GM18517 (cell line): ENCODE results near the gene THY1.
"Not testable (repeated sequence)": the region's sequence is repeated elsewhere in the genome, so short reads cannot be mapped to it uniquely, and the experiment has no call there.

Experiments used
- ATAC-seq: cut with Tn5 transposase; IDR thresholded peaks from one replicate; pipeline ENCODE4 v1.9.1; 2021; ENCODE audit warnings: mild to moderate bottlenecking, moderate library complexity; ENCODE audit not compliant: unreplicated experiment

The THY1 gene

GRCh38 chr11:119419834-119420492, 3.0 kb downstream of the THY1 start:
- no peak for ATAC-seq

DNA sequence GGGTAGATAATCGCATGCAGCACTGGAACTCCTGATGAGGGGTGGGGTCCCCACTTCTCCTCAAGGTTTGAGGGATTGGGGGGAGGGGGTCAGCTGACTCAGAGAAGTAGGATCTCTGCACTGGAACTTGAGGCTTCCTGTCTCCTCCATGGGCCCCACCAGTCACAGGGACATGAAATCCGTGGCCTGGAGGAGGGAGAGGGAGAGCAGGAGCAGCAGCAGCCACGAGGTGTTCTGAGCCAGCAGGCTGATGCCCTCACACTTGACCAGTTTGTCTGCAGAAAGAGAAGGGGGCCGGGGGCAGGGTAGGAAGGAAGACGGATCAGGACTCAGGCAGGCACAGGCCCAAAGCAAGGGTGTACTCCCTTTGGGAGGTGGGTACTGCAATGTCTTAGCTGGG, 3.7 kb downstream of the THY1 start:
- no peak for ATAC-seq

GRCh38 chr11:119418759-119419158, 4.2 kb downstream of the THY1 start:
- ATAC-seq, result no peak

GRCh38 chr11:119417726-119418540, 5.0 kb downstream of the THY1 start:
- ATAC-seq, result no peak

GRCh38 chr11:119416606-119417580, 6.1 kb downstream of the THY1 start:
- ATAC-seq, result no peak

- ATAC-seq, result no peak
These were observed 7.0 kb downstream of the THY1 start for GRCh38 chr11:119415966-119416365.

DNA sequence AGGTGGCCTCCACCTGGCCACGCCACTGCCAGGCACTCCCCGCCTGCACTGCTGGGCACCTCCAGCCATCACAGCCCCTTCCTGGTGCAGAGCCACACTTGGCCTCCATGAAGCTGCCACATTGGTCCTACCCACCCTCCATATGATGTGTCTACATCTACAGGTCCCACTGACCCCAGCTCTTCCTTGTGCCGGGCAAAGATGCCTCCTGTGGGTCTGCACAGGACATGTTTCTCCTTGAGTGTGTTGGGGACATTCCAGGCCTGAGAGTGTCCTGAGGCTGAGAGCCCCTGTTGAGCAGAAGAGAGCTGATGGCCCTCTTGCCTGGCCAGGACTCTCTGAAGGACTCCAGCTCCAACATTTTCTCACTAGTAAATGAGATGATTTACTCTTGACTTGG, 7.5 kb downstream of the THY1 start:
- ATAC-seq, result no peak

DNA sequence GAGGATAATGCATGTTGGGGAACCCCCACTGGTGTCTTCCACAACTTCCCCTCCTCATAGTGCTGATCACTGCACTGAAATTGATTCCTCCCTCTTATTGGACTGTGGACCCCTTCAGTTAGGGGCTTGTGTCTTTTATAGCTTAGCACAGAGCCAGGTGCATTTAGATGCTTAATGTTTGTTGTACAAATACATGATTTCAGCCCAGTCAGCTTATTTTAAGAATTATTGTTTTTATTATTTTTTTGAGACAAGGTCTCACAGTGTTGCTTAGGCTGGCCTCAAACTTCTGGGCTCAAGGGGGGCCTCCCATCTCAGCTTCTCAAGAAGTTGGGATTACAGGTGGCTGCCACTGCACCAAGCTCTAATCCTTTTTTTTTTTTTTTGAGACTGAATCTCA, 8.2 kb downstream of the THY1 start:
- no peak for ATAC-seq

GRCh38 chr11:119414321-119414720, 8.7 kb downstream of the THY1 start:
- ATAC-seq, result no peak

- ATAC-seq, result no peak
These were observed 10.9 kb downstream of the THY1 start for GRCh38 chr11:119412072-119412471.

- ATAC-seq, result no peak
These were observed 12.5 kb downstream of the THY1 start for GRCh38 chr11:119410501-119410900.

DNA sequence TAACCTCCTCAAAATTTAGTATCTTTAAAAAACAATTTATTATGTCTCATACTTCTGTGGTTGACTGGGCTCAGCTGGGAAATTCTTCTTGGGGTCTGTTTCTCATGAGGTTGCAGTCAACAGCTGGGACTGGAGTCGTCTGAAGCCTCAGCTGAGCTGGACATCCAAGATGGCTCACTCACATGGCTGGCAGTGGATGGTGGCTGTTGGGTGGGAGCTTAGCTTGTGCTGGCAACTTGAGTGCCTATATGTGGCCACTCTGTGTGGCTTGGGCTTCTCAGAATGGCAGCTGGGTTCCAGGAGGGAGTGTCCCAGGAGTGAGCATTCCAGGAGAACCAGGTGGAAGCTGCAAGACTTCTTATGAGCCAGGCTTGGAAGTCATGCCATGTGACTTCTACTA, 13.2 kb downstream of the THY1 start:
- ATAC-seq, result no peak

- no peak for ATAC-seq
These were observed 17.0 kb downstream of the THY1 start for GRCh38 chr11:119406005-119406404.

GRCh38 chr11:119405448-119405847, 17.5 kb downstream of the THY1 start:
- not testable (repeated sequence) for ATAC-seq

GRCh38 chr11:119404872-119405271, 18.1 kb downstream of the THY1 start:
- no peak for ATAC-seq

DNA sequence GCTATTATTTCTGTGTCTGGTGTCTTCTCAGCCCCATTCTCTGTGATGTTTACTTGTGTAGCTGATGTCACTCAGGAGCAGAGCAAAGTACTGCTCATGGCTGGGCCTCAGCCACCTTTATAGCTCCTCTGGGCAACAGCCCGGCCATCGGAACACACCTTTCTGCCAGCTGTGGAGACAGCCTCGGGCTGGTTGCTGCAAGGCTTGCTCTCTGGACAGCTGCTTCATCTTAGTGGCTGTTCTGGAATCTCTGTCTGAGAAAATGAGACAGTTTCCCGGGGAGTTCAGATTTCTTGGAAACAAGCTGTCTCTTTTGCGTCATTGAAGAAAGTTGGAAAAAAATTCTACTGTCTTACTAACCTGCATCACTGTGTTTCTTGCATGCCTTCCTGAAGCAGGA, 20.0 kb downstream of the THY1 start:
- ATAC-seq, result no peak

- ATAC-seq, result no peak
These were observed 20.5 kb downstream of the THY1 start for GRCh38 chr11:119402470-119402869.

GRCh38 chr11:119400860-119401259, 22.1 kb downstream of the THY1 start:
- no peak for ATAC-seq

GRCh38 chr11:119397740-119398139, 25.2 kb downstream of the THY1 start:
- ATAC-seq, result no peak

GRCh38 chr11:119396835-119397234, 26.1 kb downstream of the THY1 start:
- no peak for ATAC-seq

- no peak for ATAC-seq
These were observed 31.7 kb downstream of the THY1 start for GRCh38 chr11:119391275-119391674.
